ENCODE results near the gene FXYD7. TPM values are rescaled to one million over a fixed set of nuclear protein-coding genes. Genes with fewer than 3 reads are reported as not detected.

Gene FXYD7
- total RNA-seq, 2 experiments from 2014 or later, result 0.50 to 6.1 TPM

- Histone ChIP-seq H2AFZ (ENCODE audit: low read length) (no peak overlapping the region), H3K4me1 (ENCODE audit: insufficient read depth, low read length, poor library complexity, severe bottlenecking) (no peaks in the 10 kb centered on the region), H4K20me1 (ENCODE audit: insufficient read depth, low read length) (no peaks in the 10 kb centered on the region), H3K4me3 (ENCODE audit: low read depth, low read length, poor library complexity, severe bottlenecking) (no peak overlapping the region), H3K4me2 (ENCODE audit: low read length) (no peak overlapping the region), H3K36me3 (ENCODE audit: insufficient read depth, low read length) (peaks cover 86% of the 10 kb centered on the region), H3K9me3 (ENCODE audit: low read length) (peaks cover 20% of the 10 kb centered on the region; the same call in 1 of the 2 replicates), H3K27ac (ENCODE audit: low read depth, low read length, poor library complexity, severe bottlenecking) (no peak overlapping the region), H3K79me2 (ENCODE audit: insufficient read depth, low read depth, low read length) (no peaks in the 10 kb centered on the region), H3K9me2 (ENCODE audit: insufficient read depth, low read length) (no peaks in the 10 kb centered on the region)
- intact Hi-C loops (cut with micrococcal nuclease; ENCODE audit: unreplicated experiment), result no loop called here
- no peak for TF ChIP-seq CTCF (conservative IDR thresholded peaks at IDR 0.05; ENCODE audit: low read length)
- no peak for TF ChIP-seq EZH2phosphoT487 (IDR thresholded peaks at IDR 0.05; ENCODE audit: borderline replicate concordance, low read depth, low read length)
- no peak for DNase-seq (ENCODE audit: low spot score)
- POLR2A ChIA-PET, result interaction anchor here (0.5 to 0.6 kb wide), 2 partner anchors 25 to 53 kb away, joined by 3 read pairs; no protein-coding TSS in a partner anchor
- CTCF ChIA-PET (ENCODE audit: unreplicated experiment), result no interaction called here
- BruUV-seq (replicated peaks), result no TSS peak
Measured at GRCh38 chr19:35167251-35168119, 24.4 kb downstream of the FXYD7 start.

GRCh38 chr19:35168196-35168595, 25.1 kb downstream of the FXYD7 start:
- intact Hi-C loops (cut with micrococcal nuclease; ENCODE audit: unreplicated experiment), result no loop called here
- Histone ChIP-seq H3K9me3 (ENCODE audit: low read length) (peaks cover 20% of the 10 kb centered on the region; the same call in 1 of the 2 replicates), H3K27ac (ENCODE audit: low read depth, low read length, poor library complexity, severe bottlenecking) (no peak overlapping the region), H3K79me2 (ENCODE audit: insufficient read depth, low read depth, low read length) (no peaks in the 10 kb centered on the region), H3K9me2 (ENCODE audit: insufficient read depth, low read length) (no peaks in the 10 kb centered on the region), H3K4me1 (ENCODE audit: insufficient read depth, low read length, poor library complexity, severe bottlenecking) (no peaks in the 10 kb centered on the region), H3K4me2 (ENCODE audit: low read length) (no peak overlapping the region), H3K4me3 (ENCODE audit: low read depth, low read length, poor library complexity, severe bottlenecking) (no peak overlapping the region), H3K36me3 (ENCODE audit: insufficient read depth, low read length) (peaks cover 79% of the 10 kb centered on the region), H4K20me1 (ENCODE audit: insufficient read depth, low read length) (no peaks in the 10 kb centered on the region), H2AFZ (ENCODE audit: low read length) (no peak overlapping the region)
- CTCF ChIA-PET (ENCODE audit: unreplicated experiment), result interaction anchor here (1.1 kb wide), 1 partner anchor 35 kb away, joined by 3 read pairs; no protein-coding TSS in a partner anchor
- POLR2A ChIA-PET, result interaction anchor here (0.5 to 0.6 kb wide), 2 partner anchors 26 to 210 kb away, joined by 3 read pairs; no protein-coding TSS in a partner anchor
- no peak for DNase-seq (ENCODE audit: low spot score)
- TF ChIP-seq EZH2phosphoT487 (IDR thresholded peaks at IDR 0.05; ENCODE audit: borderline replicate concordance, low read depth, low read length) (no peak), CTCF (conservative IDR thresholded peaks at IDR 0.05; ENCODE audit: low read length) (no peak)
- no TSS peak for BruUV-seq (replicated peaks)

Data from OCI-LY7 (cell line).